ENCODE results near the gene PARVA. TPM values are rescaled to one million over a fixed set of nuclear protein-coding genes. Genes with fewer than 3 reads are reported as not detected.

The PARVA gene
- total RNA-seq, 1 donor from 2014 or later, result 15.0 TPM

DNA sequence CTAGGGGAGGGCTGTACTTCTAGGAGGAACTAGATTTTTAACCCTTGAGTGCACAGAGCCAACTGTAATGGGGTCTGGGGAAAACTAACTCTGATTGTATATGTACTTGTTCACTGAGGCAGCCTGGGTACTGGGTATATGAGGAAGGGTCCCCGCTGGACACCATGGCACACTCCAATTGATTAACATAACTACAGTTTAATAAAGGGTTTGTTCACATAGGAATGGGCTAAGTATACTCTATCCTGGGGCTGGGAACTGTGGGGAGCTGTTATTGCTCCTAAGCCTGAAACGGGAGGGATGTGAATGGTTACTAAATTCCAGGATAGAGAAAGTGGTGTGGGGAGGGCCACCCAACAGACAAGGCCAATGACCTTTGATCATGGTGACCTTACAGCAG is 67.6 kb downstream of the PARVA start:
- no peaks in the 10 kb centered on the region for H3K9me3 Mint-ChIP-seq (ENCODE audit: unreplicated experiment)
- peaks cover 3% of the 10 kb centered on the region for H3K4me1 Mint-ChIP-seq (ENCODE audit: low read depth, unreplicated experiment)
- H3K4me3 Mint-ChIP-seq (ENCODE audit: unreplicated experiment), result no peak overlapping the region
- no peaks in the 10 kb centered on the region for H3K27me3 Mint-ChIP-seq (ENCODE audit: unreplicated experiment)
- TF ChIP-seq, protein P1, sequence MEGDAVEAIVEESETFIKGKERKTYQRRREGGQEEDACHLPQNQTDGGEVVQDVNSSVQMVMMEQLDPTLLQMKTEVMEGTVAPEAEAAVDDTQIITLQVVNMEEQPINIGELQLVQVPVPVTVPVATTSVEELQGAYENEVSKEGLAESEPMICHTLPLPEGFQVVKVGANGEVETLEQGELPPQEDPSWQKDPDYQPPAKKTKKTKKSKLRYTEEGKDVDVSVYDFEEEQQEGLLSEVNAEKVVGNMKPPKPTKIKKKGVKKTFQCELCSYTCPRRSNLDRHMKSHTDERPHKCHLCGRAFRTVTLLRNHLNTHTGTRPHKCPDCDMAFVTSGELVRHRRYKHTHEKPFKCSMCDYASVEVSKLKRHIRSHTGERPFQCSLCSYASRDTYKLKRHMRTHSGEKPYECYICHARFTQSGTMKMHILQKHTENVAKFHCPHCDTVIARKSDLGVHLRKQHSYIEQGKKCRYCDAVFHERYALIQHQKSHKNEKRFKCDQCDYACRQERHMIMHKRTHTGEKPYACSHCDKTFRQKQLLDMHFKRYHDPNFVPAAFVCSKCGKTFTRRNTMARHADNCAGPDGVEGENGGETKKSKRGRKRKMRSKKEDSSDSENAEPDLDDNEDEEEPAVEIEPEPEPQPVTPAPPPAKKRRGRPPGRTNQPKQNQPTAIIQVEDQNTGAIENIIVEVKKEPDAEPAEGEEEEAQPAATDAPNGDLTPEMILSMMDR (IDR thresholded peaks at IDR 0.05; ENCODE audit: partially characterized antibody, unreplicated experiment), result no peak
- no peak overlapping the region for H3K27ac Mint-ChIP-seq (ENCODE audit: unreplicated experiment)
- H3K36me3 Mint-ChIP-seq (ENCODE audit: unreplicated experiment), result peaks cover 5% of the 10 kb centered on the region
- DNase-seq, result no peak

DNA sequence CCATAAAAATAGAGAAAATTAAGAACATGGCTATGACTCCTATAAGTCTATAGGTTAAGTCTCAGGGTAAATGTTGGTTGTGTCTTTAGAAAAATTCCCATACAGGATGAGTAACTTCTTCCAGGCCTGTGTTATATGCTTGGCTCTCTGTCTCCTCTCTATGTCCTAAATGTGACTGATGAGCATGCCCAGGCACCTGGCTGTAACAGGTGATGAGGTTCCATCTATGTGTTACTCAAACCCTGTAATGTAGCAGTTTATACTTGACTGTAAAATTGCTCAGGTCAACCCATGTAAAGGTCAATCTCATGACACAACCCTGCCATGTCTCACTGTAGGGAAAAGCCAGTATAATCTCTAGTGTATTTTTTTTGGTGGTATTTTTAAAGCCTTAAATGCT is 69.5 kb downstream of the PARVA start:
- no peak for DNase-seq
- no peaks in the 10 kb centered on the region for H3K36me3 Mint-ChIP-seq (ENCODE audit: unreplicated experiment)
- H3K4me3 Mint-ChIP-seq (ENCODE audit: unreplicated experiment), result no peak overlapping the region
- H3K4me1 Mint-ChIP-seq (ENCODE audit: low read depth, unreplicated experiment), result peaks cover 3% of the 10 kb centered on the region
- TF ChIP-seq, protein P1 (IDR thresholded peaks at IDR 0.05; ENCODE audit: partially characterized antibody, unreplicated experiment), result no peak
- H3K9me3 Mint-ChIP-seq (ENCODE audit: unreplicated experiment), result no peaks in the 10 kb centered on the region
- H3K27ac Mint-ChIP-seq (ENCODE audit: unreplicated experiment), result no peak overlapping the region
- H3K27me3 Mint-ChIP-seq (ENCODE audit: unreplicated experiment), result no peaks in the 10 kb centered on the region

- Mint-ChIP-seq H3K4me3 (ENCODE audit: unreplicated experiment) (no peak overlapping the region), H3K27ac (ENCODE audit: unreplicated experiment) (no peak overlapping the region), H3K36me3 (ENCODE audit: unreplicated experiment) (no peaks in the 10 kb centered on the region), H3K9me3 (ENCODE audit: unreplicated experiment) (no peaks in the 10 kb centered on the region), H3K27me3 (ENCODE audit: unreplicated experiment) (no peaks in the 10 kb centered on the region), H3K4me1 (ENCODE audit: low read depth, unreplicated experiment) (peaks cover 3% of the 10 kb centered on the region)
- TF ChIP-seq, protein P1 (IDR thresholded peaks at IDR 0.05; ENCODE audit: partially characterized antibody, unreplicated experiment), result no peak
- DNase-seq, result no peak
Measured at GRCh38 chr11:12448131-12448939, 71.0 kb downstream of the PARVA start.

GRCh38 chr11:12449961-12450715 is 72.8 kb downstream of the PARVA start:
- Mint-ChIP-seq H3K4me3 (ENCODE audit: unreplicated experiment) (no peak overlapping the region), H3K27ac (ENCODE audit: unreplicated experiment) (no peak overlapping the region), H3K9me3 (ENCODE audit: unreplicated experiment) (no peaks in the 10 kb centered on the region), H3K27me3 (ENCODE audit: unreplicated experiment) (no peaks in the 10 kb centered on the region), H3K36me3 (ENCODE audit: unreplicated experiment) (no peaks in the 10 kb centered on the region), H3K4me1 (ENCODE audit: low read depth, unreplicated experiment) (peaks cover 2% of the 10 kb centered on the region)
- TF ChIP-seq, protein P1 (IDR thresholded peaks at IDR 0.05; ENCODE audit: partially characterized antibody, unreplicated experiment), result no peak
- no peak for DNase-seq
